RPMI7951 (cell line): ENCODE results near the gene GBX2. TPM values are rescaled to one million over a fixed set of nuclear protein-coding genes. Genes with fewer than 3 reads are reported as not detected.
A peak's percentile ranks its signal among the peaks of the same experiment; 100 is the strongest.

Experiments
- DNase-seq: peaks from one replicate; pipeline ENCODE4 v3.0.0-alpha.2; 2012; ENCODE audit warnings: low read depth
- total RNA-seq: library from RNA; depleted of rRNA; stranded (reverse); fragments of >200 nt; shearing (Covaris generic); gene quantifications from 2 replicates; pipeline ENCODE4 v1.2.3, GENCODE V29; 2014

GBX2 gene
- total RNA-seq, 1 experiment from 2014 or later = 0.24 TPM

GRCh38 chr2:236180831-236181453 is 12.8 kb upstream of the GBX2 start:
- DNase-seq = peak; percentile 69

- DNase-seq = peak; percentile 48
Observed at GRCh38 chr2:236180076-236180816, 12.1 kb upstream of the GBX2 start.

- DNase-seq = peak; percentile 21
Observed at GRCh38 chr2:236179236-236180075, 11.3 kb upstream of the GBX2 start.

GRCh38 chr2:236178890-236179235 is 10.7 kb upstream of the GBX2 start:
- DNase-seq = peak; percentile 23

- DNase-seq = peak; percentile 62
Observed at GRCh38 chr2:236177967-236178889, 10.0 kb upstream of the GBX2 start.

GRCh38 chr2:236177604-236177966 is 9.4 kb upstream of the GBX2 start:
- no peak for DNase-seq

GRCh38 chr2:236176951-236177350 is 8.8 kb upstream of the GBX2 start:
- DNase-seq = no peak

GRCh38 chr2:236176417-236176816 is 8.2 kb upstream of the GBX2 start:
- DNase-seq = no peak

GRCh38 chr2:236175548-236176150 is 7.5 kb upstream of the GBX2 start:
- no peak for DNase-seq

- DNase-seq = no peak
Observed at GRCh38 chr2:236173729-236174607, 5.8 kb upstream of the GBX2 start.

- no peak for DNase-seq
Observed at GRCh38 chr2:236173036-236173728, 5.0 kb upstream of the GBX2 start.

GRCh38 chr2:236172255-236173035 is 4.3 kb upstream of the GBX2 start:
- DNase-seq = no peak

GRCh38 chr2:236171680-236172254 is 3.6 kb upstream of the GBX2 start:
- peak; percentile 42 for DNase-seq

GRCh38 chr2:236171181-236171679 is 3.0 kb upstream of the GBX2 start:
- no peak for DNase-seq

GRCh38 chr2:236170590-236171165 is 2.5 kb upstream of the GBX2 start:
- no peak for DNase-seq

- DNase-seq = no peak
Observed at GRCh38 chr2:236169741-236170589, 1.8 kb upstream of the GBX2 start.
